SU-DHL-6 (cell line): ENCODE measurements around the gene MCMBP.
"Not testable (repeated sequence)": the region's sequence is repeated elsewhere in the genome, so short reads cannot be mapped to it uniquely, and the experiment has no call there.

Experiments
- H2AFZ ChIP-seq: fragments of 200-600 bp; sonication (generic); 2 replicates; pipeline ENCODE4 v1.6.1; 2014; ENCODE audit warnings: low read depth, mild to moderate bottlenecking, moderate library complexity, mixed read lengths, antibody characterized with exemption, low read length; ENCODE audit not compliant: severe bottlenecking
- H3F3A ChIP-seq: fragments of 200-600 bp; shearing (Covaris generic); 2 replicates; pipeline ENCODE4 v1.6.0; 2016; ENCODE audit warnings: antibody characterized with exemption, mild to moderate bottlenecking; ENCODE audit not compliant: insufficient read depth
- H3K27ac ChIP-seq: fragments of 200-600 bp; sonication (generic); 2 replicates; pipeline ENCODE4 v1.5.1; 2016; ENCODE audit warnings: low read depth, mild to moderate bottlenecking, low read length, moderate library complexity, mixed read lengths
- H3K27me3 ChIP-seq: fragments of 200-600 bp; sonication (generic), shearing (Covaris generic); 2 replicates; pipeline ENCODE4 v1.6.0; 2014; ENCODE audit warnings: mild to moderate bottlenecking, low read length
- H3K36me3 ChIP-seq: fragments of 200-600 bp; sonication (generic); 2 replicates; pipeline ENCODE4 v1.6.1; 2014; ENCODE audit warnings: mild to moderate bottlenecking, low read length, mixed read lengths
- H3K4me2 ChIP-seq: fragments of 300-600, 200-600 bp; shearing (Covaris generic), sonication (generic); 2 replicates; pipeline ENCODE4 v1.6.0; 2014; ENCODE audit warnings: low read length, low read depth, mild to moderate bottlenecking; ENCODE audit not compliant: poor library complexity, severe bottlenecking
- H3K4me3 ChIP-seq: fragments of 200-600 bp; sonication (generic); 2 replicates; pipeline ENCODE4 v1.5.1; 2014; ENCODE audit warnings: antibody characterized with exemption, low read length, mild to moderate bottlenecking, mixed read lengths; ENCODE audit not compliant: insufficient read depth, poor library complexity, severe bottlenecking
- H3K79me2 ChIP-seq: fragments of 200-600 bp; sonication (generic); 2 replicates; pipeline ENCODE4 v1.6.1; 2014; ENCODE audit warnings: mild to moderate bottlenecking, low read length, moderate library complexity; ENCODE audit not compliant: insufficient read depth
- H3K9ac ChIP-seq: fragments of 200-600 bp; sonication (generic); 2 replicates; pipeline ENCODE4 v1.7.0; 2014; ENCODE audit warnings: mild to moderate bottlenecking, low read length
- H3K9me2 ChIP-seq: fragments of 200-600 bp; sonication (generic); replicated peaks from 2 replicates; pipeline ENCODE4 v1.6.1; 2014; ENCODE audit warnings: low read length; ENCODE audit not compliant: insufficient read depth
- H3K9me3 ChIP-seq: fragments of 200-600 bp; sonication (generic); 2 replicates; pipeline ENCODE4 v1.6.1; 2014; ENCODE audit warnings: low read length, mixed read lengths; ENCODE audit not compliant: insufficient read depth
- H4K20me1 ChIP-seq: fragments of 200-600 bp; sonication (generic); 2 replicates; pipeline ENCODE4 v1.6.1; 2014; ENCODE audit warnings: low read depth, mild to moderate bottlenecking, antibody characterized with exemption, low read length, moderate library complexity, mixed read lengths
- CTCF ChIP-seq: fragments of 200-600 bp; sonication (generic); IDR thresholded peaks from one replicate; pipeline ENCODE4 v1.5.1; 2017; ENCODE audit warnings: antibody characterized with exemption, mild to moderate bottlenecking, low read length, moderate library complexity; ENCODE audit not compliant: insufficient read depth, poor library complexity, severe bottlenecking
- EZH2phosphoT487 ChIP-seq: fragments of 200-600 bp; sonication (generic), shearing (Covaris generic); conservative IDR thresholded peaks from 2 replicates; pipeline ENCODE4 v1.6.1; 2018; ENCODE audit warnings: mild to moderate bottlenecking, antibody characterized with exemption, low read length, moderate library complexity, mixed read lengths

Gene MCMBP

DNA sequence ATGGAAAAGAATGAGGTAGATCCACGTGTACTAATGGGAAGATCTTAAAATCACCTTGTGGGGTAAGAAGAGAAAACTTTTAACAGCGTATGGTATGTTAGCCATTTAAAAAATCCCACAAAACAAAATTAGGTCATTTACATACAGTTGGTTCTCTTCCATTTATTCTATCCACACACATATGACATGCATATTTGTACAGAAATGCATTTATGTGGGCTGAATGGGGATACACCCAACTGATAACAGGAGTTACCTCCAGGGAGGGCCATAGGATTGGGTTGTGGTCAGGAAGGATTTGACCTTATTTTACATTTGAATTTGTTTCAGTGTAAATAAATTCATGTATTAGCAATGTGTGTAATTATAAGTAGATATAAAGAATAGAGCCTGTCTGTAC lies 71.5 kb downstream of the MCMBP start:
- Histone ChIP-seq H4K20me1 (no peaks in the 10 kb centered on the region), H3K27me3 (no peaks in the 10 kb centered on the region), H3K4me2 (no peak overlapping the region), H3F3A (peaks cover 7% of the 10 kb centered on the region; the same call in 1 of the 2 replicates), H2AFZ (no peak overlapping the region), H3K4me3 (no peak overlapping the region), H3K9me3 (no peaks in the 10 kb centered on the region), H3K36me3 (peaks cover 4% of the 10 kb centered on the region; the same call in 1 of the 2 replicates), H3K79me2 (no peaks in the 10 kb centered on the region), H3K9me2 (no peaks in the 10 kb centered on the region), H3K9ac (no peak overlapping the region), H3K27ac (no peak overlapping the region)
- no peak for TF ChIP-seq CTCF
- TF ChIP-seq EZH2phosphoT487 = no peak

DNA sequence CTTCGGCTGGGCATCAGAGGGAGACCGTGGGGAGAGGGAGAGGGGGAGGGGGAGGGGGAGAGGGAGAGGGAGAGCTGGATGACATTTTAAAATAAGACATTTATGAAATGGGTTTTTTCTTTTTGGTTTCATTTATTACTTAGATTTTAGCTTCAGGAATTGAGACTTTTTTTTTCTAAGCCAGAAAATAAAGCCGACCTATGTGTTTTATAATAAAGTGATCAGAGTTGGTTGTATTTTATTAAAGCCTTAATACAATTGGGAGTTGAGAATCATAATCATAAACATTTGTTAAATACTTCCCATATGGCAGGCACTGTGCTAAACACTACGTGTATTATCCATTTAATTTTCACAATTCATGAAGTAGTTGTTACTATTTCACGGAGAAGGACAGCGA lies 76.6 kb downstream of the MCMBP start:
- H3K27me3 ChIP-seq = no peaks in the 10 kb centered on the region
- H3K9ac ChIP-seq = no peak overlapping the region
- no peak overlapping the region for H3K4me3 ChIP-seq
- no peaks in the 10 kb centered on the region for H4K20me1 ChIP-seq
- no peak overlapping the region for H3K27ac ChIP-seq
- TF ChIP-seq EZH2phosphoT487 = no peak
- TF ChIP-seq CTCF = no peak
- H3K9me2 ChIP-seq = no peaks in the 10 kb centered on the region
- H3K4me2 ChIP-seq = no peak overlapping the region
- H2AFZ ChIP-seq = no peak overlapping the region
- no peaks in the 10 kb centered on the region; the same call in 1 of the 2 replicates for H3K36me3 ChIP-seq
- no peaks in the 10 kb centered on the region for H3K79me2 ChIP-seq
- no peaks in the 10 kb centered on the region for H3K9me3 ChIP-seq
- H3F3A ChIP-seq = peaks cover 7% of the 10 kb centered on the region; the same call in 1 of the 2 replicates

DNA sequence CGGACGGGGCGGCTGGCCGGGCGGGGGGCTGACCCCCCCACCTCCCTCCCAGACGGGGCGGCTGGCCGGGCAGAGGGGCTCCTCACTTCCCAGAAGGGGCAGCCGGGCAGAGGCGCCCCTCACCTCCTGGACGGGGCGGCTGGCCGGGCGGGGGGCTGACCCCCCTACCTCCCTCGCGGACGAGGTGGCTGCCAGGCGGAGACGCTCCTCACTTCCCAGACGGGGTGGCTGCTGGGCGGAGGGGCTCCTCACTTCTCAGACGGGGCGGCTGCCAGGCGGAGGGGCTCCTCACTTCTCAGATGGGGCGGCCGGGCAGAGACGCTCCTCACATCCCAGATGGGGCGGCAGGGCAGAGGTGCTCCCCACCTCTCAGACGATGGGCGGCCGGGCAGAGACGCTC lies 77.5 kb downstream of the MCMBP start:
- H3K9me2 ChIP-seq, H3K27me3 ChIP-seq, H3K4me3 ChIP-seq, H3K79me2 ChIP-seq, H3K9me3 ChIP-seq, H3K9ac ChIP-seq, H2AFZ ChIP-seq, H4K20me1 ChIP-seq, H3K4me2 ChIP-seq, H3F3A ChIP-seq, H3K27ac ChIP-seq, H3K36me3 ChIP-seq: not testable (repeated sequence)

DNA sequence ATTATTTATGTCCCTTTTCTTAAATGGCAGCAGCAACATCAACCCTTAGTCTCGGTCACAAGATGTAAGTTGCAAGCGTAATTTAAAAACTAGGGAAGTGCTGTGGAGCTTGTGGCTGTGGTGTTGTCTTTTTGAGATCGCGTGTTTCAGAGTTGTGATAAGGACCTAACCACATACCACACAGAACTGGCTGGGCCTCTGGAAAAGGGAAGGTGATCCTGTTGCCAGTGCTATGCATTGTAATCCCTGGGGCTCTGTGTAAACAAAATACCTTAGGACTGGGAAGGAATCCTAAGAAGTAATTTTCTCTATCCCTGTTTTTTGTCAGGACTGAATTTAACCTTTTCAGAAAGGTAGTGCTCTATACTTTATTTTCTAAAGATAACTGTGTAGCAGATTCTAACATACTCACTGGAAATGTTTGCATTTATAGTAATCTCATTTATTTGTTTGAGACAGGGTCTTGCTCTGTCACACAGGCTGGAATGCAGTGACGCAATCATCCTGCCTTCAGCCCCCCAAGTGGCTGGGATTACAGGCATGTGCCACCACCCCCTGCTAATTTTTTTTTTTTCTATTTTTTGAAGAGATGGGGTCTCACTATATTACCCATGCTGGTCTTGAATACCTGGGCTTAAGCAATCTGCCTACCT lies 86.4 kb downstream of the MCMBP start:
- no peaks in the 10 kb centered on the region for H4K20me1 ChIP-seq
- no peak overlapping the region for H2AFZ ChIP-seq
- H3K27me3 ChIP-seq = no peaks in the 10 kb centered on the region
- no peaks in the 10 kb centered on the region for H3K9me3 ChIP-seq
- H3K4me3 ChIP-seq = no peak overlapping the region
- TF ChIP-seq CTCF = no peak
- TF ChIP-seq EZH2phosphoT487 = no peak
- H3K9ac ChIP-seq = no peak overlapping the region
- H3K27ac ChIP-seq = no peak overlapping the region
- H3K79me2 ChIP-seq = no peaks in the 10 kb centered on the region
- no peaks in the 10 kb centered on the region for H3K9me2 ChIP-seq
- no peaks in the 10 kb centered on the region for H3F3A ChIP-seq
- H3K4me2 ChIP-seq = no peak overlapping the region
- H3K36me3 ChIP-seq = peaks cover 5% of the 10 kb centered on the region; the same call in 1 of the 2 replicates
